Lung (tissue), 12 donors: Measurements from ENCODE around the gene MAP4. TPM values are rescaled to one million over a fixed set of nuclear protein-coding genes. Genes with fewer than 3 reads are reported as not detected.

Experiments
- ATAC-seq: fragments of 200-7000 bp; cut with Tn5 transposase; one replicate; pipeline ENCODE4 v1.9.1; 2020; ENCODE audit warnings: moderate number of reproducible peaks; ENCODE audit not compliant: insufficient read depth, low FRiP score
- DNase-seq, 3 donors: peaks; one replicate each; pipeline ENCODE4 v3.0.0-alpha.2; 2013 to 2017
- H3K27ac ChIP-seq, 2 donors: one replicate each; pipeline ENCODE4 v1.5.1; 2013; ENCODE audit warnings: mild to moderate bottlenecking in 2 of 2, moderate library complexity in 2 of 2, control low read depth in 1 of 2, inconsistent platforms in 1 of 2, low read depth in 1 of 2, low read length in 1 of 2
- H3K27me3 ChIP-seq, 3 donors: one replicate each; pipeline ENCODE4 v1.5.1; 2013; ENCODE audit warnings: low read length in 2 of 3; ENCODE audit not compliant: control insufficient read depth in 3 of 3, insufficient read depth in 3 of 3
- H3K36me3 ChIP-seq, 4 donors: one replicate each; pipeline ENCODE4 v1.5.1; 2013; ENCODE audit warnings: low read length in 4 of 4, mild to moderate bottlenecking in 1 of 4, moderate library complexity in 1 of 4; ENCODE audit not compliant: control insufficient read depth in 4 of 4, insufficient read depth in 4 of 4
- H3K4me1 ChIP-seq, 5 donors: one replicate each; pipeline ENCODE4 v1.5.1; 2013; ENCODE audit warnings: low read length in 5 of 5, mild to moderate bottlenecking in 2 of 5, moderate library complexity in 1 of 5; ENCODE audit not compliant: control insufficient read depth in 5 of 5, insufficient read depth in 5 of 5
- H3K4me3 ChIP-seq: one replicate; pipeline ENCODE4 v1.5.1; 2013; ENCODE audit warnings: mild to moderate bottlenecking, control low read depth, moderate library complexity
- H3K9ac ChIP-seq, 2 donors: one replicate each; pipeline ENCODE4 v1.5.1; 2013; ENCODE audit warnings: low read length in 2 of 2, control low read depth in 1 of 2; ENCODE audit not compliant: insufficient read depth in 1 of 2
- H3K9me3 ChIP-seq, 4 donors: one replicate each; pipeline ENCODE4 v1.5.1; 2013; ENCODE audit warnings: low read length in 3 of 4, mild to moderate bottlenecking in 1 of 4, moderate library complexity in 1 of 4; ENCODE audit not compliant: control insufficient read depth in 4 of 4, insufficient read depth in 3 of 4
- WGBS, 2 donors: extraction: QIAGEN DNeasy Blood & Tissue Kit; methylation state at CpG; one replicate each; pipeline ENCODE4 v1.1.7; 2013; 5-methylcytosine and 5-hydroxymethylcytosine counted together
- polyA plus RNA-seq, 2 donors: library from polyadenylated mRNA; stranded (reverse); fragments of 200-250 nt; gene quantifications; one replicate each; pipeline ENCODE4 v1.2.1, GENCODE V29; 2013
- total RNA-seq, 2 donors: library from RNA; depleted of rRNA in 1 of 2; stranded (reverse); fragments of >200 nt in 1 of 2; gene quantifications; one replicate each; pipeline ENCODE4 v1.2.1, GENCODE V29; 2014 to 2021
- TF ChIP-seq, protein P1 (sequence below): IDR thresholded peaks from 2 replicates; pipeline ENCODE4 v1.5.1; 2012; ENCODE audit warnings: mild to moderate bottlenecking; ENCODE audit errors: control extremely low read depth, extremely low read depth
- donor health status: control.
- donor health status: control.
- donor health status: Bipolar disorder and iron deficiency.
- donor health status: healthy.
- donor health status: DM: yes; HTN: yes; CAD: no.

Gene MAP4
- total and polyA plus RNA-seq, 4 donors = 62.6 to 203 (median 84.9) TPM

DNA sequence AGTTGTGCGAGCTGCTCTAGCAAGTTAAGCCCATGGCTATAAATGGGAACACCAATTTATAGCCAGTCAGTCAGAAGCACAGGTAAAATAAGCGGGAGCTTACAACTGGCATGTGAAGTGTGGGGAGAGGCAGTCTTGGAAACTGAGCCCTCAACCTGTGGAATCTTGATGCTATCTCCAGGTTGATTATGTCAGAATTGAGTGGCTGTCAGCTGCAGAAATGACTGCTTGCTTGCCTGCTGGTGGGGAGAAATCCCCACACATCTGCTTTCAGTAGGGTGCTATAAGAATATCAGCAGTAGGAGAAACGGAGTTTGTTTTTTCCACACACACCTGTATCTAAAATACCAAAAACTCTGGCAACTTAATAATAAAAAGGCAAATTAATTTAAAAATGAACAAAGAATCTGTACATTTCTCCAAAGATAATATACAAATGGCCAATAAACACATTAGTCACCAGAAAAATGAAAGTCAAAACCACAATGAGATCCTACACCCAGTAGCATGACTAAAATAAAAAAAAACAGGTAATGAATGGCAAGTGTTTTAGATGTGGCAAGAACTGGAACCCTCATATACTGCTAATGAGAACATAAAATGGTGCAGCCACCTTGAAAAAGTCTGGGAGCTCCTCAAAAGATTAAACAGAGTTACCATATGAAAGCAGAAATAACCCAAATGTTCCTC lies 26.0 kb upstream of the MAP4 start:
- TF ChIP-seq, protein P1, sequence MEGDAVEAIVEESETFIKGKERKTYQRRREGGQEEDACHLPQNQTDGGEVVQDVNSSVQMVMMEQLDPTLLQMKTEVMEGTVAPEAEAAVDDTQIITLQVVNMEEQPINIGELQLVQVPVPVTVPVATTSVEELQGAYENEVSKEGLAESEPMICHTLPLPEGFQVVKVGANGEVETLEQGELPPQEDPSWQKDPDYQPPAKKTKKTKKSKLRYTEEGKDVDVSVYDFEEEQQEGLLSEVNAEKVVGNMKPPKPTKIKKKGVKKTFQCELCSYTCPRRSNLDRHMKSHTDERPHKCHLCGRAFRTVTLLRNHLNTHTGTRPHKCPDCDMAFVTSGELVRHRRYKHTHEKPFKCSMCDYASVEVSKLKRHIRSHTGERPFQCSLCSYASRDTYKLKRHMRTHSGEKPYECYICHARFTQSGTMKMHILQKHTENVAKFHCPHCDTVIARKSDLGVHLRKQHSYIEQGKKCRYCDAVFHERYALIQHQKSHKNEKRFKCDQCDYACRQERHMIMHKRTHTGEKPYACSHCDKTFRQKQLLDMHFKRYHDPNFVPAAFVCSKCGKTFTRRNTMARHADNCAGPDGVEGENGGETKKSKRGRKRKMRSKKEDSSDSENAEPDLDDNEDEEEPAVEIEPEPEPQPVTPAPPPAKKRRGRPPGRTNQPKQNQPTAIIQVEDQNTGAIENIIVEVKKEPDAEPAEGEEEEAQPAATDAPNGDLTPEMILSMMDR = no peak
- no peak overlapping the region for H3K27ac ChIP-seq
- peaks cover 0 to 3% (median under 1%) of the 10 kb centered on the region in 4 donors for H3K36me3 ChIP-seq
- peaks cover 2 to 17% (median 13%) of the 10 kb centered on the region in 5 donors for H3K4me1 ChIP-seq
- H3K9ac ChIP-seq = no peak overlapping the region
- 88 to 91% methylated on average over 3 of the region's 3 CpGs for WGBS, 2 donors
- DNase-seq = no peak
- H3K4me3 ChIP-seq = no peak overlapping the region
- no peaks in the 10 kb centered on the region for H3K9me3 ChIP-seq
- no peak for ATAC-seq
- H3K27me3 ChIP-seq = no peaks in the 10 kb centered on the region

DNA sequence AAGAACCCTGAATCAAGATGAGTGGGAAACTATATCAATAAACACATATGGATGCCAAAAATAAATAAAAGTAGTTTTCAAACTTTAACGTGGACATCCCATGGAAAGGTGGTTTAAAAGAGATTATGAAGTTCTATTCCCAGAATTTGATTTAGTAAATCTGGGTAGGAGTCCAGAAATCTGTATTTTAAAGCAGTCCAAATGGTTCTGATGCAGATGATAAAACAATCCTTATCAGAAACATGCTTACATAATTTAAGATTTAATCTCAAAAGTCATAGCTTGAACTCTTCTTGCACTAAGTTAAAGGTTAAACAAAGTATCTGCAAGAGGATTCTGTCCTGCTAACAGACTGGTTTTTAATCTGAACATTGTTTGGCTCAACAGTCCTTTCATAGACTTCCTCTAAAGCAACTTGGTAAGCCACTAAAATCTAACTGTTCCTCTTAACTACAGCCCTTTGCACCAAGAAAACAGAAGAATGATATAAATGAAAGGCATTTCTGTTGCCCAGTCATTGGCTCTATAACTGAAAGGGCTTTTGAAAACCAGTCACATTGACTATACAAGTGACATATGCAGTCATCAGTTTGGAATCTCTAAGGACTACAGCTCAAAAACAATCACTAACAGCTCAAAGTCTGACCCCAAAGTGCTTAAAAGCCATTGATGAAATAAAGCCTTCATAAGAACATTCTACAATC lies 23.4 kb upstream of the MAP4 start:
- Histone ChIP-seq H3K4me3 (no peak overlapping the region), H3K36me3 (peaks cover 0 to 3% (median 0%) of the 10 kb centered on the region in 4 donors), H3K27me3 (no peaks in the 10 kb centered on the region), H3K4me1 (peaks cover 5 to 31% (median 17%) of the 10 kb centered on the region in 5 donors), H3K27ac (peak overlapping the region; percentile 66 to 69), H3K9ac (peak overlapping the region in 1 of 2 donors; percentile 34), H3K9me3 (no peaks in the 10 kb centered on the region)
- DNase-seq (peak in 2 of 3 donors; percentile 73), ATAC-seq (no peak)
- TF ChIP-seq, protein P1 = no peak
- WGBS, 2 donors = 6 to 11% methylated on average over 1 of the region's 1 CpG

DNA sequence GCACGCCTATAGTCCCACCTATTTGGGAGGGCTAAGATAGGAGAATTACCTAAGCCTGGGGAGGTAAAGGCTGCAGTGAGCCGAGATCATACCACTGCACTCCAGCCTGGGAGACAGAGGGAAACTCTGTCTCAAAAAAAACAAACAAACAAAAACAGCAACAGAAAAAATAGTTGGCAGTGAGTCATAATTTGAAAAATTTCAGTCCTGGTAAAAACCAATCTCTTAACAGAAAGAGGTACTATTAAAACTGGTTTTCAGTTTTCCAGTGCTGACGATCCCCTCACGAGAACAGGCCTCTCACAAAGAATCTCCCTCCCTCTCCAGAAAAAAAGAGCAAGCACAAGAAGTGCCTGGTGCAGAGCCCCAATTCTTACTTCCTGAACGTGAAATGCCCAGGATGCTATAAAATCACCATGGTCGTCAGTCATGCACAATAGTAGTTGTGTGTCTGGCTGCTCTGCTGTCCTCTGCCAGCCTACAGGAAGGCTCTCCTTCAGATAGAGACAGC lies 22.8 kb upstream of the MAP4 start:
- H3K27me3 ChIP-seq = no peaks in the 10 kb centered on the region
- H3K36me3 ChIP-seq = peaks cover 0 to 3% (median 0%) of the 10 kb centered on the region in 4 donors
- no peaks in the 10 kb centered on the region for H3K9me3 ChIP-seq
- DNase-seq = peak in 2 of 3 donors; percentile 38 to 40
- WGBS, 2 donors = 51 to 54% methylated on average over 6 of the region's 6 CpGs
- H3K9ac ChIP-seq = peak overlapping the region in 1 of 2 donors; percentile 32
- H3K27ac ChIP-seq = peak overlapping the region; percentile 69 to 70
- TF ChIP-seq, protein P1 = no peak
- no peak overlapping the region for H3K4me3 ChIP-seq
- H3K4me1 ChIP-seq = peaks cover 5 to 31% (median 18%) of the 10 kb centered on the region in 5 donors
- no peak for ATAC-seq
